Measurements from ENCODE around the gene APOBEC2. TPM values are rescaled to one million over a fixed set of nuclear protein-coding genes. Genes with fewer than 3 reads are reported as not detected.

APOBEC2 gene
- total RNA-seq, 1 donor from 2014 or later, result not detected

GRCh38 chr6:41065550-41066026 lies 12.6 kb downstream of the APOBEC2 start:
- Histone ChIP-seq H3K36me3 (peaks cover 0 to 12% of the 10 kb centered on the region in 2 donors), H3K4me3 (no peak overlapping the region), H3K9me3 (no peaks in the 10 kb centered on the region), H3K4me1 (peaks cover 10% of the 10 kb centered on the region), H3K27me3 (no peaks in the 10 kb centered on the region), H3K27ac (no peak overlapping the region)
- intact Hi-C loops (cut with DNase I), result no loop called here
- no peak for TF ChIP-seq POLR2A (IDR thresholded peaks at IDR 0.05)
- no peak for TF ChIP-seq POLR2AphosphoS5 (IDR thresholded peaks at IDR 0.05; ENCODE audit: insufficient read depth in 1 of 2, low read depth in 1 of 2)
- no peak for TF ChIP-seq CTCF (IDR thresholded peaks at IDR 0.05)
- DNase-seq (ENCODE audit: extremely low spot score in 2 of 2), result no peak

- Histone ChIP-seq H3K27me3 (no peaks in the 10 kb centered on the region), H3K4me1 (peaks cover 10% of the 10 kb centered on the region), H3K27ac (no peak overlapping the region), H3K36me3 (peaks cover 0 to 7% of the 10 kb centered on the region in 2 donors), H3K9me3 (no peaks in the 10 kb centered on the region), H3K4me3 (no peak overlapping the region)
- peak; percentile 47 to 58 (median 57) for TF ChIP-seq CTCF (IDR thresholded peaks at IDR 0.05)
- no peak for TF ChIP-seq POLR2A (IDR thresholded peaks at IDR 0.05)
- TF ChIP-seq POLR2AphosphoS5 (IDR thresholded peaks at IDR 0.05; ENCODE audit: insufficient read depth in 1 of 2, low read depth in 1 of 2), result peak in 1 of 2 donors; percentile 53
- intact Hi-C loops (cut with DNase I), result no loop called here
- no peak for DNase-seq (ENCODE audit: extremely low spot score in 2 of 2)
Measured at GRCh38 chr6:41066867-41067304, 13.9 kb downstream of the APOBEC2 start.

GRCh38 chr6:41071501-41071922 lies 18.5 kb downstream of the APOBEC2 start:
- DNase-seq (ENCODE audit: extremely low spot score in 2 of 2), result no peak
- no peaks in the 10 kb centered on the region for H3K27me3 ChIP-seq
- intact Hi-C loops (cut with DNase I), result no loop called here
- peak overlapping the region; percentile 99 for H3K27ac ChIP-seq
- H3K36me3 ChIP-seq, result no peaks in the 10 kb centered on the region
- H3K4me3 ChIP-seq, result peak overlapping the region; percentile 91 to 96
- H3K4me1 ChIP-seq, result peaks cover 36% of the 10 kb centered on the region
- H3K9me3 ChIP-seq, result no peaks in the 10 kb centered on the region
- TF ChIP-seq POLR2A (IDR thresholded peaks at IDR 0.05), result peak in 1 of 2 donors; percentile 46
- TF ChIP-seq POLR2AphosphoS5 (IDR thresholded peaks at IDR 0.05; ENCODE audit: insufficient read depth in 1 of 2, low read depth in 1 of 2), result no peak

GRCh38 chr6:41071923-41072835 lies 19.2 kb downstream of the APOBEC2 start, which contains the start of gene OARD1:
TSS of gene OARD1 (minus strand) at chr6:41072356. CDS start at chr6:41071634, 722 bp downstream.
- Histone ChIP-seq H3K4me3 (peak within 1 kb of the TSS; percentile 91 to 96), H3K4me1 (peaks cover 37% of the 10 kb centered on the region), H3K27me3 (no peaks in the 10 kb centered on the region), H3K9me3 (no peaks in the 10 kb centered on the region), H3K36me3 (no peaks in the 10 kb centered on the region), H3K27ac (peak within 1 kb of the TSS; percentile 99)
- peak; percentile 98 to 100 for DNase-seq (ENCODE audit: extremely low spot score in 2 of 2)
- TF ChIP-seq POLR2A (IDR thresholded peaks at IDR 0.05), result peak in 1 of 2 donors; percentile 82
- no peak for TF ChIP-seq CTCF (IDR thresholded peaks at IDR 0.05)
- peak; percentile 91 to 98 for TF ChIP-seq POLR2AphosphoS5 (IDR thresholded peaks at IDR 0.05; ENCODE audit: insufficient read depth in 1 of 2, low read depth in 1 of 2)
- intact Hi-C loops (cut with DNase I), result no loop called here

GRCh38 chr6:41072836-41073202 lies 19.8 kb downstream of the APOBEC2 start, which contains the start of gene NFYA:
TSS of gene NFYA (plus strand) at chr6:41072974. CDS start at chr6:41079090, 6,116 bp downstream.
- no peaks in the 10 kb centered on the region for H3K27me3 ChIP-seq
- no peaks in the 10 kb centered on the region for H3K36me3 ChIP-seq
- peaks cover 37% of the 10 kb centered on the region for H3K4me1 ChIP-seq
- TF ChIP-seq POLR2A (IDR thresholded peaks at IDR 0.05) (no peak), POLR2AphosphoS5 (IDR thresholded peaks at IDR 0.05; ENCODE audit: insufficient read depth in 1 of 2, low read depth in 1 of 2) (no peak), CTCF (IDR thresholded peaks at IDR 0.05) (no peak)
- intact Hi-C loops (cut with DNase I), result no loop called here
- peak within 1 kb of the TSS; percentile 91 to 96 for H3K4me3 ChIP-seq
- peak in 1 of 2 donors; percentile 99 for DNase-seq (ENCODE audit: extremely low spot score in 2 of 2)
- H3K9me3 ChIP-seq, result no peaks in the 10 kb centered on the region
- H3K27ac ChIP-seq, result peak within 1 kb of the TSS; percentile 99
